ENCODE data around the gene PLS1.

Gene PLS1

GRCh38 chr3:142694225-142694624 lies 98.0 kb downstream of the PLS1 start:
- TF ChIP-seq CTCF (IDR thresholded peaks at IDR 0.05) = no peak

- TF ChIP-seq CTCF (IDR thresholded peaks at IDR 0.05) = no peak
Observed at GRCh38 chr3:142705198-142705597, 109.0 kb downstream of the PLS1 start.

- no peak for TF ChIP-seq CTCF (IDR thresholded peaks at IDR 0.05)
Observed at GRCh38 chr3:142706321-142707127, 110.3 kb downstream of the PLS1 start.

- no peak for TF ChIP-seq CTCF (IDR thresholded peaks at IDR 0.05)
Observed at GRCh38 chr3:142709207-142709606, 113.0 kb downstream of the PLS1 start.

GRCh38 chr3:142716102-142716501 lies 119.9 kb downstream of the PLS1 start:
- no peak for TF ChIP-seq CTCF (IDR thresholded peaks at IDR 0.05)

- TF ChIP-seq CTCF (IDR thresholded peaks at IDR 0.05) = no peak
Observed at GRCh38 chr3:142723665-142723967, 127.4 kb downstream of the PLS1 start.

- no peak for TF ChIP-seq CTCF (IDR thresholded peaks at IDR 0.05)
Observed at GRCh38 chr3:142723968-142724681, 127.9 kb downstream of the PLS1 start, which contains the start of gene TRPC1. Gene TRPC1, plus strand, starts transcription at chr3:142724034. Its CDS starts 526 bp downstream, at chr3:142724560.
